ENCODE measurements around the gene DMTF1.
A peak's percentile ranks its signal among the peaks of the same experiment; 100 is the strongest.
"Not testable (repeated sequence)": the region's sequence is repeated elsewhere in the genome, so short reads cannot be mapped to it uniquely, and the experiment has no call there.

Gene DMTF1, protein sequence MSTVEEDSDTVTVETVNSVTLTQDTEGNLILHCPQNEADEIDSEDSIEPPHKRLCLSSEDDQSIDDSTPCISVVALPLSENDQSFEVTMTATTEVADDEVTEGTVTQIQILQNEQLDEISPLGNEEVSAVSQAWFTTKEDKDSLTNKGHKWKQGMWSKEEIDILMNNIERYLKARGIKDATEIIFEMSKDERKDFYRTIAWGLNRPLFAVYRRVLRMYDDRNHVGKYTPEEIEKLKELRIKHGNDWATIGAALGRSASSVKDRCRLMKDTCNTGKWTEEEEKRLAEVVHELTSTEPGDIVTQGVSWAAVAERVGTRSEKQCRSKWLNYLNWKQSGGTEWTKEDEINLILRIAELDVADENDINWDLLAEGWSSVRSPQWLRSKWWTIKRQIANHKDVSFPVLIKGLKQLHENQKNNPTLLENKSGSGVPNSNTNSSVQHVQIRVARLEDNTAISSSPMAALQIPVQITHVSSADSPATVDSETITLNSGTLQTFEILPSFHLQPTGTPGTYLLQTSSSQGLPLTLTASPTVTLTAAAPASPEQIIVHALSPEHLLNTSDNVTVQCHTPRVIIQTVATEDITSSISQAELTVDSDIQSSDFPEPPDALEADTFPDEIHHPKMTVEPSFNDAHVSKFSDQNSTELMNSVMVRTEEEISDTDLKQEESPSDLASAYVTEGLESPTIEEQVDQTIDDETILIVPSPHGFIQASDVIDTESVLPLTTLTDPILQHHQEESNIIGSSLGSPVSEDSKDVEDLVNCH

DNA sequence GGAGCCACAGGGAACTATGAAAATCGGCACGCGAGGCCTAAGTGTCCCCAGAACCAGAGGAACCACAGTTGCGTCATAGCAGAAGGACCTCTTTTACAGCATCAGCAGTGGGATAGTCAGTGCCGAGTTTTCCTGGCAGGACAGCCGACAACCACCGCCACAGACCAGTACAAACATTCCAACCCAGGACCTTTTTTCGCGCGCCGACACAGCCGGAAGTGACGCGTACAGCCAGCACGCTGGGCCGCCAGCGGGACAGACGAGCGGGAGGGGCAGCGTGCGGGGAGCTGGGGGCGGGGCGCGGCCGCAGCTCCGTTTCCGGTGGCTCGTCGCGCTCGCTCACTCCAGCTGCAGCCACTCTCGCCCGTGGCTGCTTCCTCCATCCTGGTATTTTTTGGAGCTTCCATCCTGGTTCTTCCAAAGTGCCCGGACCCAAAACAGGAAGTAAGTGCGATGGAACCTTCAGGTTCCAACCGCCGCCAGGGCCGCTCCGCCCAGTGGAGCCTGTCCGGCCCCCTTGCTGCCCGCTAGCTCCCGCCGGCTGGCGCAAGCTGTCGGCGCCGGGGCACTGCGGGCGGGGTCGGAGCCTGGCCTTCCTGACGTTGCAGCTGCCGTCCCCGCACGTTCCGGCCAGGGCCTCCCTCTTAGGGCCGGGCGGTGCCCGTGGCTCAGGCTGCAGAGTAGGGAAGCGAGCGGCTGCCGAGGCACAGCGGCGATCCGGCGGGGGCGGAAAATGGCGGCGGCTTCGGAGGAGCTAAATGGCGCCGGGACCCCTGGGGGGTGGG, at the start of gene DMTF1:
DMTF1 (plus strand) TSS at position 342 of the 785 bp plus-strand sequence. CDS start 12,489 bp downstream, outside the sequence.
- peak; percentile 95 for DNase-seq

GRCh38 chr7:87105401-87105800, 46.9 kb upstream of the DMTF1 start:
- no peak for DNase-seq

DNA sequence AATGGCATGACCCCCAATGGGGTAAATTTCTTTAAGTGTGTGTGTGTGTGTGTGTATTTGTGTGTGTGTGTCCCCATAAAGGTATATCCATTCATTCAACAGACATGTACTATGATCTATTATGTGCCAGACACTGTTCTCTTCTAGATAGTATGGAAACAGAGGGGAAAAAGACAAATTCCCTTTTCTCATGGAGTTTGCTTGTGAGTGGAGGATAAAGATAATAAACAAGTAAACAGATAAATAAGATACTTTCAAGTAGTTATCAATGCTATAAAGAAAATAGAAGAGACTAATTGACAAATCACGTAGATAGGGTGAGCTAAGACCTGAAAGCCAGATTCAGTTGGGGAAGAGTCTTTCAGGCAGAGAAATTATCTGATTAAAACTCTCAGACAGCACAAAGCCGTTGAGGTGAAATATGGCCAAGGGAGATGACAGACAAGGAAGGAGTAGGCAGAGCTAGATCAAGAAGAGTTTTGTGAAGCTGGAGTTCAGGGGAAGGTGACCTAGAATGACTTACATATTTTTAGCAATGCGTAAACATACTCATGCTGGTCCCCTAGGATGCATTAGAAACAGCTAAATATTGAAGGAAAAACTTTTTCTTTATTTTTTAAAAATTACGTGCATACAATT, 45.2 kb upstream of the DMTF1 start:
- no peak for DNase-seq

DNA sequence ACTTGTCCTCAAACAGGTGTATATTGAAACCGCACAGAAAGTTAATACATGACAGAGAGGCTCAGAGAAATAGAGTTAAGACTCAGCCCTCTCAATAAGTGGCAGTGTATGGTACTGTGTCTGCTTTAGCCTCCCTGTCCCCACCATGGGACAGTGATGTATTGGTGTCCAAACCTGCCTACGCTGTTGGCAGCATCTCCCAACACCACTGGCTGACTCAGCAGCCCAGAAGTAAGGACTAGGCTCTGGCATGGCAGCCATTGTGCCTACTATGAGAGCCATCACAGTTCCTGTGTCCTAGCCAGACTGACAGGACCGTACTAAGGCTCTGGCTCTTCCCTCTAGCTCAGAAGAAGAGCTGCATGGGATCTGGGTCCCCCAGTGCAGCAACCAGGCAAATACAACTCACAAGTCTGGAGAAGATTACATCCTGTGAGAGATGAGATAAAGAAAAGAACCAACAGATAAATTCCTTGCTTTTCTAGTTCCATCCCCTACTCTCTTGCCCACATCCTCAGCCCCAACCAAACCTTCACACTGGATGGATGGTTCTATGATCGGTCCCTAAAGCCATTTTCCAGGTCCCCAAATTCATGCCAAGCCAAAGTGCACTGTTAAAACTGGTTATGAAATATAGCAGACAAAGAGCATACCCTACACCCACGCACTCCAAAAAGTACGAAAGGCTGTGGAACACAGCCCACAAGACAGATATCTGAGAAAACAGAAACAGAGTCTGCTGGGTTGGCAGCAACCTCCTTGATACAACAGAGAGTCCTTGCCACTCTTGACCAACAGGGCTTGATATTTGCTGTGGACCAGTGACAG, 44.1 kb upstream of the DMTF1 start:
- DNase-seq = no peak

- no peak for DNase-seq
Measured at GRCh38 chr7:87110778-87111177, 41.5 kb upstream of the DMTF1 start.

DNA sequence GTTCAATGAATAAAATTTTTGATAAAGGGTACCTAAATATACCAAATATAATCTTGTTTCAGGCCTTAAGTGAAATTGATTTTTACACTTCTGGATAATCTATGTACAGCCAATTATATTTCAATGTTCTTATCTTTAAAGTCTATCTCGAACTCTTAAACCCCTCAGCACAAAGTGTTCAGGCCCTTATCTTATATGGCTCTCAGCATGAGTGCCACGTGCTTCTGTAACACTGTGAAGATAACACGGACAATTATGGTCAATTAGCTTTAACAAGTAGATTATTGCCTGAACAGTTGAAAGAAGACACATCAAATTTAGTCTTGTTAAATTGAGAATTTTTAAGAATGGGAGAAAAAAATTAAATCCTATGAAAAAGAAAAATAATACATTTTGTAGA, 40.4 kb upstream of the DMTF1 start:
- no peak for DNase-seq

GRCh38 chr7:87113077-87113476, 39.2 kb upstream of the DMTF1 start:
- no peak for DNase-seq

DNA sequence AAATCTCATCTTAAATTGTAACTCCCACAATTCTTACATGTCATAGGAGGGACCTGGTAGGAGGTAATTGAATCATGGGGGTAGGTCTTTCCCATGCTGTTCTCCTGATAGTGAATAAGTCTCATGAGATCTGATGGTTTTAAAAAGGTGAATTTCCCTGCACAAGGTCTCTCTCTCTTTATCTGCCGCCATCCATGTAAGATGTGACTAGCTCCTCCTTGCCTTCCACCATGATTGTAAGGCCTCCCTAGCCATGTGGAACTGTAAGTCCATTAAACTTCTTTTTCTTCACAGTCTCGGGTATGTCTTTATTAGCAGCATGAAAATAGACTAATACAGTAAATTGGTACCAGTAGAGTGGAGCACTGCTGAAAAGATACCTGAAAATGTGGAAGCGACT, 38.3 kb upstream of the DMTF1 start:
- DNase-seq = not testable (repeated sequence)

DNA sequence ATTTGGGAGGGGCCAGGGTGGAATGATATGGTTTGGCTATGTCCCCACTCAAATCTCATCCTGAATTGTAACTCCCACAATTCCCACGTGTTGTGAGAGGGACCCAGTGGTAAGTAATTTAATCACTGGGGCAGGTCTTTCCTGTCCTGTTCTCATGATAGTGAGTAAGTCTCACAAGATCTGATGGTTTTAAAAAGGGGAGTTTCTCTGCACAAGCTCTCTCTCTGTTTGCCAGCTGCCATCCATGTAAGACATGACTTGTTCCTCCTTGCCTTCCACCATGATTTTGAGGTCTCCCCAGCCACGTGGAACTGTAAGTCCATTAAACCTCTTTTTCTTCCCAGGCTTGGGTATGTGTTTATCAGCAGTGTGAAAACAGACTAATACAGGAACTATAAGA, 36.5 kb upstream of the DMTF1 start:
- not testable (repeated sequence) for DNase-seq

DNA sequence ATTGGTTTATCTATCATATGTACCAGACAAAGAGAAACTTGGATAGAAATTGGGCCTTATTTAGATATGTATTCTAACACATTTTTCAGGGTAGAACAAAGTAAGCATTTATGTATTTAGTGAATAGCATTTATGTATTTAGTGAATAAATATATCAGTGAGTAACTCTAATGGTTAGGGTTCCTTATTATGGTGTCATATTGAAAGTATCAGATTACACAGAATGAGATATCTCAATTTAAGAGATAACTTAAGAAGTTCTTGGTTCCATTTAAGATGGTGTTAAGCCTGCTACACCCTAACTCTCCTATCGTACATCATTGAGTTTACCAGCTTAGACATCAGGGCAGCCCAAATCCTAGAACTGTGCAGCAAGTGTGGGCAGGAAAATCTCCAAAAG, 35.9 kb upstream of the DMTF1 start:
- no peak for DNase-seq

GRCh38 chr7:87119581-87119980, 32.7 kb upstream of the DMTF1 start:
- no peak for DNase-seq

DNA sequence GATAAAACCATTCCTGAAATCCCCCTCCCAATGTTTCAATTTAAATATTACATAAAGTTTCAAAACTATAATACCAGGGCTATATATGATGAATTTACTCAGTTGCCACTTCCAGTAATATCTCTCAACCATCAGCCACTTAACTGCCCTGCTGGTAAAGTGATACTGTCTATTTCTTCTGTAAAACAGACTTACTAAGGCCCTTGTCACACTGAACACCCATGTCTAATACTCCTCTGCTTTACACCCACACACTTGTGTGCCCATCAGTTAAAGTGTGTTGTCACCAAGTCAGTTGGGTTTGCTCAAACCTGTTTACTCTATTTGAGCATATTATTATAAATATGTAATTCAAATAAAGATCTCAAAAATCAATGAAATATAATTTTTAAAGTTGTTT, 29.1 kb upstream of the DMTF1 start:
- DNase-seq = no peak

GRCh38 chr7:87127019-87127418, 25.2 kb upstream of the DMTF1 start:
- DNase-seq = no peak

DNA sequence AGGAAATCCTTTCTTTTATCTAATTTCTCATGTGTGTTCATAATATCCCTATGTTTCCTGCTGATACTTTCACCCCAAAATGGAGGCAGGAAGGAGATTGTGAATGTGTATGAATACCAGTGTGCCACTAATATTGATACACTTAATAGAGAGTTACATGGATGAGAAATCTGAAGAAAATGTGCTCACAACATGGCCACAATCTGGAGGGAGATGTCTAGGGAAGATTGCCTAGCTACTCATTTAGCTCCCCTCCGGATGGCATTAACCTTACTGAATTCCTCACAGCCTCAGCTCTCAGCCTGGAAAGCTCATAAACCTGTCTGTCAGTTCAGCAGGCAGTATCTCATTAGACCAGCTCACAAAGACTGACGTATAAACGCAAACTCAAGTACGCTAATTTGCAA, 23.4 kb upstream of the DMTF1 start:
- DNase-seq = peak; percentile 49

DNA sequence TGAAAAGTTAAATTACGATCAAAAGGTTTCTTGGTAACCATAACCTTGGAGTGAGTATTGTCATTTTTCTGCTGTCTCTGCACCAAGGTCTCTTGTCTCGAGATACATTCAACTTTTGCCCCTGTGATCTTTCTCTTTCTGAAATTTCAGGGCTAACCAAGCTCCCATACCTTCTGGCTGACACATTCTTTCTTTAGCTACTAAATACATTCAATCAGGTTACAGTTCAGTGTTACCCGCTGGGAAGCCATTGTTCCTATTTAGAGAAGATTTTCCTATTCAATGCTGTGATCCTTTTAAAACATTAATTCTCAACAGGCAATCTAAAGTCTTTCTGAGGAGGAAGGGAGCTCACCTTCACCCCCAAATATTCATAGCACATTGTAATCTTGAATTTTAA, 22.9 kb upstream of the DMTF1 start:
- no peak for DNase-seq

GRCh38 chr7:87129848-87130247, 22.4 kb upstream of the DMTF1 start:
- DNase-seq = no peak

GRCh38 chr7:87131771-87132170, 20.5 kb upstream of the DMTF1 start:
- DNase-seq = no peak

GRCh38 chr7:87137271-87137670, 15.0 kb upstream of the DMTF1 start:
- DNase-seq = no peak

DNA sequence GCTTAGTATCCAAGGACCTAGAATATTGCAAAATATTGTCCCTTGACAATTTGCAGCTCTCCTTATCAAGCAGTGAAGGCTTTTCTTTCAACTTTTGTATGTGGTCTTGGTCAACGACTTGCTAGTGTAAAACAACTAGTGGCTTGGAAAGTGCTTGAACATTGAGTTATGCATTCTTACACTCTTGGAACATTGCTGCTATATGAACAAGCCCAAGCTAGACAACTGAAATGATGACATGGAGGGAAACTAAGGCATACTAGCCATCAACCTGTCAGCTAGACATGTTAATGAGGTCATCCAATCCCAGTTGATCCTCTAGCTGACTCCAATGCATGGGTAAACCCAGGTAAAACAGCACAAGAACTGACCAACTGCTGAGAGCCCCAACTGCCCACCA, 12.7 kb upstream of the DMTF1 start:
- DNase-seq = no peak

DNA sequence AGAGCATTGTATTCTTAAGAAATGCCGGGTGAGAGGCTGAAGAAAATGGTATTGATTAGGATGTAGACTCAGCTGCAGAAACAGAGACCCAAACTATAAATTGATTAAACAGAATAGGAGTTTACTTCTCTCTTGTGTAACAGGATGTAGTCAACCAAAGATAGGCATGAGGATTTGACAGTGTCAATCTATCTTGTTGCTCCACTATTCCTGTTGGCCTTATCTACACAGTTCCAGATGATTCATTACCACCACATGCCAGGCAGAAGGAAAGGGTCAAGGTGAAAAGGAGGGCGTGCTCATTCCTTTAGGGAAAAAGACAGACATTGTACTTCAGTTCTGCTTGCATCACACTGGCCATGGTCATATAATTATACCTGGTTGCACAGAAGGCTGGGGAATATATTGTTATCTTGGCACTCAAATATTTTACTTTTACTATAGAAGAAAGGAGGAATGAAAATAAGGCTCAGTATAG, 11.9 kb upstream of the DMTF1 start:
- DNase-seq = no peak

DNA sequence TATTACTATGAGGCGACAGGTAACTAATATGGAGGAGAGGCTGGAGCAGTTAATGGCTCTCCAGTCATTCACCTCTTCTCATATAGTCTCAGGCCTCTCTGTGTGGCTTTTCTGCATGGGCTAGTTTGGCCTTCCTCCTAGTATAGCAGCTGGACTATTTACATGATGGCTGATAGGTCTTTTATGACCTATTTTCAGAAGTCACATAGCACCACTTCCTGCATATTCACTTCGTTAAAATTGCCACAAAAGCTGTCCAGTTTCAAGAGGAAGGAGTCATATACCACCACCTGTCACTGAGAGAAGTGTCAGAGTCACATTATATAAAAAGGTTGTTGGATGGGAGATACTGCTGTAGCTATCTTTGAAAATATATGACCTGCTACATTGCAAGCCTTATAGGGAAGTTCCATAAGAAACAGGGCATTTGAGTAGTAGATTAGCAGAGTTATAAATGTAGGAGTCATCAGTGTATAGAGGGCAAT, 8.0 kb upstream of the DMTF1 start:
- DNase-seq = no peak

All from NCI-H2227 treated with DMSO at 0.1 percent for 48 hours (cell line).